ENCODE results near the gene TMEM212. TPM values are rescaled to one million over a fixed set of nuclear protein-coding genes. Genes with fewer than 3 reads are reported as not detected.

TMEM212 gene
- total and polyA plus RNA-seq, 2 of the 13 experiments (the other 11 are each of a cell fraction or from before 2014, with no cell fraction given): not detected

- TF ChIP-seq ZNF563 (CRISPR knock-in tag; IDR thresholded peaks at IDR 0.05) (no peak), PRMT3 (CRISPR knock-in tag; IDR thresholded peaks at IDR 0.05; ENCODE audit: borderline replicate concordance, low read depth) (no peak), ZBTB21 (CRISPR knock-in tag; IDR thresholded peaks at IDR 0.05) (no peak), ZNF589 (CRISPR knock-in tag; conservative IDR thresholded peaks at IDR 0.05) (0 out of 2 replicates have a peak, but pooled peaks have one; percentile 74), ZNF20 (CRISPR knock-in tag; IDR thresholded peaks at IDR 0.05) (no peak), ATF7-NPFF (CRISPR knock-in tag; IDR thresholded peaks at IDR 0.05; ENCODE audit: low read depth) (no peak), MIER3 (CRISPR knock-in tag; IDR thresholded peaks at IDR 0.05; ENCODE audit: borderline replicate concordance) (peak; percentile 45; the same call in 1 of the 2 replicates), ZNF224 (CRISPR knock-in tag; IDR thresholded peaks at IDR 0.05) (no peak), RARA (CRISPR knock-in tag; IDR thresholded peaks at IDR 0.05) (peak; percentile 86), ZNF598 (CRISPR knock-in tag; IDR thresholded peaks at IDR 0.05; ENCODE audit: borderline replicate concordance) (no peak), ADNP (CRISPR knock-in tag; IDR thresholded peaks at IDR 0.05) (no peak), HDAC1 (CRISPR knock-in tag; IDR thresholded peaks at IDR 0.05) (peak; percentile 76), CBX5 (CRISPR knock-in tag; IDR thresholded peaks at IDR 0.05; ENCODE audit: borderline replicate concordance) (no peak), ZNF816 (CRISPR knock-in tag; IDR thresholded peaks at IDR 0.05; ENCODE audit: borderline replicate concordance) (no peak), ZBTB44 (CRISPR knock-in tag; IDR thresholded peaks at IDR 0.05) (no peak), ZNF891 (CRISPR knock-in tag; IDR thresholded peaks at IDR 0.05) (no peak), ZGPAT (CRISPR knock-in tag; IDR thresholded peaks at IDR 0.05) (peak; percentile 94), CERS6 (CRISPR knock-in tag; IDR thresholded peaks at IDR 0.05) (no peak), ARID2 (CRISPR knock-in tag; IDR thresholded peaks at IDR 0.05; ENCODE audit: borderline replicate concordance) (no peak), POLR2G (IDR thresholded peaks at IDR 0.05; ENCODE audit: low read depth, low read length) (peak; percentile 52; the same call in 1 of the 2 replicates), ZNF800 (CRISPR knock-in tag; IDR thresholded peaks at IDR 0.05) (peak; percentile 69; the same call in 1 of the 2 replicates), ZNF362 (CRISPR knock-in tag; IDR thresholded peaks at IDR 0.05; ENCODE audit: borderline replicate concordance) (peak; percentile 10; the same call in 1 of the 2 replicates)
These were observed 36.7 kb upstream of the TMEM212 start (continued) for GRCh38 chr3:171806200-171807128.

All from HepG2 (cell line).